ENCODE measurements around the gene TMEM61. TPM values are rescaled to one million over a fixed set of nuclear protein-coding genes. Genes with fewer than 3 reads are reported as not detected.

TMEM61 gene
- total RNA-seq, 4 donors from 2014 or later = 6.6 to 13.9 (median 9.3) TPM

DNA sequence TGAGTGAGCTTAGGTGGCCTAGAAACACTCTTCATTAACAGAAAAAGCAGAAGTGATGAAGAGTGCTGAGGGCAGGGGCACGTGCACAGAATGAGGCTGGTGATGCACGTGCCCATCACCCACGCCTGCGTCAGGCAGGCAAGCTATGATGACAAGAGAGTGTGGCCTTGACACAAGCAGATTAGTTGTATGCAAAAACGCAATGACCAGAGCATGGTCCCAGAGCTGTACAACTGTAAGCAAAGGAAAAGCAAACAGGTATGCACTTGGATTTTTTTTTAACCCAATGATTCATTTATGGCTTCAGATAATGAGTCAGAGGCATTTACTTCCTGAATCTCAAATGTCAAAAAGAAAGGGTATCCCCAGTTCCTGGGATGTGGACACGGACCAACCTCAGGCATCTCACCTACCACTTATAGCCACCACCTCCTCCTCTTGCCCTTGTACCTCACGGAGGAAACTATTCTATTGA, 9.1 kb upstream of the TMEM61 start:
- no peaks in the 10 kb centered on the region for H3K36me3 ChIP-seq
- peak in 1 of 3 donors; percentile 46 for DNase-seq
- H3K27me3 ChIP-seq = no peaks in the 10 kb centered on the region
- peak overlapping the region in 1 of 4 donors; percentile 25 for H3K27ac ChIP-seq
- H3K4me3 ChIP-seq = no peak overlapping the region
- H3K4me1 ChIP-seq = no peaks in the 10 kb centered on the region
- no peaks in the 10 kb centered on the region for H3K9me3 ChIP-seq
- TF ChIP-seq, protein P1, sequence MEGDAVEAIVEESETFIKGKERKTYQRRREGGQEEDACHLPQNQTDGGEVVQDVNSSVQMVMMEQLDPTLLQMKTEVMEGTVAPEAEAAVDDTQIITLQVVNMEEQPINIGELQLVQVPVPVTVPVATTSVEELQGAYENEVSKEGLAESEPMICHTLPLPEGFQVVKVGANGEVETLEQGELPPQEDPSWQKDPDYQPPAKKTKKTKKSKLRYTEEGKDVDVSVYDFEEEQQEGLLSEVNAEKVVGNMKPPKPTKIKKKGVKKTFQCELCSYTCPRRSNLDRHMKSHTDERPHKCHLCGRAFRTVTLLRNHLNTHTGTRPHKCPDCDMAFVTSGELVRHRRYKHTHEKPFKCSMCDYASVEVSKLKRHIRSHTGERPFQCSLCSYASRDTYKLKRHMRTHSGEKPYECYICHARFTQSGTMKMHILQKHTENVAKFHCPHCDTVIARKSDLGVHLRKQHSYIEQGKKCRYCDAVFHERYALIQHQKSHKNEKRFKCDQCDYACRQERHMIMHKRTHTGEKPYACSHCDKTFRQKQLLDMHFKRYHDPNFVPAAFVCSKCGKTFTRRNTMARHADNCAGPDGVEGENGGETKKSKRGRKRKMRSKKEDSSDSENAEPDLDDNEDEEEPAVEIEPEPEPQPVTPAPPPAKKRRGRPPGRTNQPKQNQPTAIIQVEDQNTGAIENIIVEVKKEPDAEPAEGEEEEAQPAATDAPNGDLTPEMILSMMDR (IDR thresholded peaks at IDR 0.05) = no peak
- no peak for TF ChIP-seq POLR2A (IDR thresholded peaks at IDR 0.05)

DNA sequence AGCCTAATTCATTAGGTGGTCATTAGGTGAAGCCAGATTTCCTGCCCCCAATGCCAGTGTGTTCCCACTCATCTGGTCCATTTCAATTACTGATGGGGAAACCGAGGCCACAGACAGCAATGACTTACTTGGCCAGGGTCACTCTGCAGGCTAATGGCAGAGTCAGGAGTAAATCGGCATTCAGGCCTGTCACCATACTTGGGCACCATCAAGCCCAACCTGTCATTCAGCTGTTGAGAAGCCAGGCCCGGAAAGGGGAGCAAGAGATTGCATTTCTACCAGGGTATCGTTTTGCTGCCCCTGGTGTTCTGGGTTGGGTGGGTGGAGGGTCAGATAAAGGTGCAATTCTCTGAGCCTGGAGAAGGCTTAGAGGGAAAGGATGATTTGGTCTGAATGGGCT, 8.0 kb upstream of the TMEM61 start:
- no peaks in the 10 kb centered on the region for H3K27me3 ChIP-seq
- no peaks in the 10 kb centered on the region for H3K4me1 ChIP-seq
- H3K27ac ChIP-seq = no peak overlapping the region
- H3K36me3 ChIP-seq = no peaks in the 10 kb centered on the region
- peak in 1 of 3 donors; percentile 26 for DNase-seq
- TF ChIP-seq, protein P1 (IDR thresholded peaks at IDR 0.05) = no peak
- TF ChIP-seq POLR2A (IDR thresholded peaks at IDR 0.05) = no peak
- no peak overlapping the region for H3K4me3 ChIP-seq
- H3K9me3 ChIP-seq = no peaks in the 10 kb centered on the region

DNA sequence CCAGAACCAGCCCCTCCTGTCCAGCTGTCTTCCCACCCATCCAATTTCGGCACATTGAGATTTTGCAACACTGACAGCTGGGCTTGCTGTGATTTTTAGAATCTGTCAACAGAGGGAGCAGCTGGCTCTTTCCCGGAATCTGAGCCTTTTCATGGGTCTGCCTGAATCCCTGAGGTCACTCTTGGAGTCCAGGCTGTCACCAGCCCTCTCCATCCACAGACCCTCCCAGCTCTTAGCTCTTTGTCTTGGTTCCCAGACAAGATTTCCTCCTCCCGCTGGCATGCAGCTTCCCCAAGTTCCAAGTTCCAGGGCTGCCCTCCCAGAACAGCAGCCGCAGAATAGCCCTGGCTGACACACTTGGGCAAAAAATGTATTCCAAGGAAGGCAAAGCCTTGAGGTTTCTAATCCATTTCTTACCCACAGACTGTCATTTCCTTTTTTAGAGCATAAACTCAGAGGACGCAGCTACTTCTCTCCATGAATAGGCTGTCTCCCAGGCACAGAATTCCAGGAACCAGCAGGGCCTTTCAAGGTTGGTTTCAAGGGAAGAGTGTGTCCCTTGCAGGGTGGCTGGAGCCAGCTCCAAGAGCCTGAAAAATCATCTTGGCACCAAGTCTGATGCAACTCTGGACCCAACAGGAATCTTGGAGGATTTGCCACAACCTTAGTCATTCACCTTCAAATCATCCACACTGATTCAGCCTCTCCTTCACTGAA, 7.1 kb upstream of the TMEM61 start:
- Histone ChIP-seq H3K9me3 (no peaks in the 10 kb centered on the region), H3K27me3 (no peaks in the 10 kb centered on the region), H3K4me1 (no peaks in the 10 kb centered on the region), H3K36me3 (no peaks in the 10 kb centered on the region), H3K4me3 (no peak overlapping the region), H3K27ac (peak overlapping the region in 2 of 4 donors; percentile 9 to 27)
- peak in 1 of 3 donors; percentile 51 for DNase-seq
- TF ChIP-seq, protein P1 (IDR thresholded peaks at IDR 0.05) = peak in 1 of 6 experiments; percentile 17
- no peak for TF ChIP-seq POLR2A (IDR thresholded peaks at IDR 0.05)

DNA sequence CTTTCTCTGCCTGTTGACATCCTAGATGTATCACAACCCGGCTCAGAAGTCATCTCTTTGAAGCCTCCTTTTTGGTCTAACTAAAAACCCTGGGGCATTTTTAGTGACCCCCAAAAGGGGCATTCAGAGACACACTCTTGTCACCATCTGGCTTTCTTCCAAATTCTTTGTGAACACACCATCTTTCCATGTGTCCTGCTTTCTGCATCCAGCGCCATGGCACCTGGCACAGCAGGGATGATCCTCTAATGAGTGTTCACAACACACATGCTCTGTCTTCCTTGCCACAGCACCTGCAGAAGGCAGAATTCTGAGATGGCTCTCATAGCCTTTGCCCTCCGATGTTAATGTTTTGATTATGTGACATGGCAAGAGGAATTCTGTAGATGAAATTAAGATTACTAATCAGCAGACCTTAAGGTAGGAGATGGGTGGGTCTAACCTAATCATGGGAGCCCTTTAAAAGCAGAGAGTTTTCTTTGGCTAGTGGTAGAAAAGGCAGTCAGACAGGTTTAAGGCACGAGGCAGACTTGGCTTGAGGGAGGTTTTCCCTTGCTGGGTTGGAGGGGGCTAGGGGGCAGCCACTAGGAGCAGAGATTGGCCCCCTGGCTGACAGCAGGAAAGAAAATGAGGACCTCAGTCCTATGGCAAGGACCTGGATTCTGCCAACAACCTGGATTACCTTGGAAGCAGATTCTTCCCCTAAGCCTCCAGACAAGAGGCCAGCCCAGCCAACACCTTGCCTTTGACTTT, 4.9 kb upstream of the TMEM61 start:
- Histone ChIP-seq H3K36me3 (no peaks in the 10 kb centered on the region), H3K4me3 (no peak overlapping the region), H3K4me1 (peaks cover 0 to 6% (median 0%) of the 10 kb centered on the region in 4 donors), H3K9me3 (no peaks in the 10 kb centered on the region), H3K27ac (no peak overlapping the region), H3K27me3 (no peaks in the 10 kb centered on the region)
- no peak for TF ChIP-seq POLR2A (IDR thresholded peaks at IDR 0.05)
- TF ChIP-seq, protein P1 (IDR thresholded peaks at IDR 0.05) = no peak
- DNase-seq = peak in 1 of 3 donors; percentile 17

DNA sequence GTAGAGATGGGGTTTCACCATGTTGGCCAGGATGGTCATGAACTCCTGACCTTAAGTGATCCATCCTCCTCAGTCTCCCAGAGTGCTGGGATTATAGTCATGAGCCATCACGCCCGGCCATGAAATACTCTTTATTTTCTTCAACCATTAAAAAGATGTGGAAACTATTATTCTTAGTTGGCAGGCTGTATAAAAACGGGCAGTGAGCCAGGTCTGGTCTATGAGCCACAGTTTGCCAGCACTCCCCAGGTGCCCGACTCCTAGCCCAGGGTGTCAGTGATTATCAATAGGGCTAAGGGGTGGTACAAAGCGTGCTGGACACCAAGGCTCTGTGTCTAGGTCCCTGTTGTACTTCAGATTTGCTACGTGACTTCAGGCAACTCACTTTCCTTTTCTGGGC, 3.7 kb upstream of the TMEM61 start:
- H3K27ac ChIP-seq = no peak overlapping the region
- TF ChIP-seq, protein P1 (IDR thresholded peaks at IDR 0.05) = no peak
- no peak for TF ChIP-seq POLR2A (IDR thresholded peaks at IDR 0.05)
- no peaks in the 10 kb centered on the region for H3K9me3 ChIP-seq
- no peaks in the 10 kb centered on the region for H3K27me3 ChIP-seq
- peak in 1 of 3 donors; percentile 30 for DNase-seq
- H3K4me1 ChIP-seq = peaks cover 0 to 11% (median 0%) of the 10 kb centered on the region in 4 donors
- H3K36me3 ChIP-seq = no peaks in the 10 kb centered on the region
- no peak overlapping the region for H3K4me3 ChIP-seq
